Adrenal gland (tissue), 12 donors: ENCODE measurements around the gene DEFB132. TPM values are rescaled to one million over a fixed set of nuclear protein-coding genes. Genes with fewer than 3 reads are reported as not detected.

Source experiments
- DNase-seq, 7 donors: peaks; one replicate each; pipeline ENCODE4 v3.0.0-alpha.2; 2019 to 2020
- H3K27ac ChIP-seq, 5 donors: fragments of 200-600 bp; sonication (generic) in 4 of 5; 1 replicate in 3 of 5; 2 replicates in 2 of 5; pipeline versions ENCODE4 v1.5.1 to v1.8.0; 2016 to 2020; ENCODE audit warnings: mild to moderate bottlenecking in 1 of 5
- H3K27me3 ChIP-seq: fragments of 200-600 bp; 2 replicates; pipeline ENCODE4 v1.8.0; 2021
- H3K36me3 ChIP-seq, 2 donors: fragments of 200-600 bp; replicated peaks in 1 of 2; 1 replicate in 1 of 2; 2 replicates in 1 of 2; pipeline versions ENCODE4 v1.5.1 to v1.8.0; 2018 to 2022
- H3K4me1 ChIP-seq, 2 donors: fragments of 200-600 bp; replicated peaks in 1 of 2; 1 replicate in 1 of 2; 2 replicates in 1 of 2; pipeline versions ENCODE4 v1.5.1 to v1.8.0; 2018 to 2021
- H3K4me3 ChIP-seq, 4 donors: fragments of 200-600 bp; sonication (generic) in 3 of 4; one replicate each; pipeline ENCODE4 v1.5.1; 2016 to 2018
- H3K9me3 ChIP-seq, 3 donors: fragments of 200-600 bp; sonication (generic) in 1 of 3; replicated peaks in 1 of 3; 1 replicate in 2 of 3; 2 replicates in 1 of 3; pipeline versions ENCODE4 v1.5.1 to v1.8.0; 2016 to 2021
- POLR2A ChIP-seq, 2 donors: fragments of 450-650 bp; IDR thresholded peaks; one replicate each; pipeline ENCODE4 v1.6.1; 2017; ENCODE audit warnings: antibody characterized with exemption in 2 of 2, mild to moderate bottlenecking in 2 of 2, moderate library complexity in 1 of 2
- WGBS, 4 donors: extraction: QIAGEN DNeasy Blood & Tissue Kit in 2 of 4; methylation state at CpG; one replicate each; pipeline versions ENCODE4 v1.1.5 to v1.1.7; 2013 to 2017; 5-methylcytosine and 5-hydroxymethylcytosine counted together
- intact Hi-C, 2 donors: fragments of 100-400 bp; cut with DNase I; formaldehyde crosslinking; loops; one replicate each; pipeline versions ENCODE4 v1.14.1 to v1.15.0; 2022 to 2023
- polyA plus RNA-seq, 3 donors: library from polyadenylated mRNA; stranded (reverse); fragments of 200-250 nt in 2 of 3; fragments of 350-450 nt in 1 of 3; fragmentation: Illumina TruSeq in 1 of 3; extraction: RNeasy Lipid Tissue Mini Kit (QIAGEN cat#74804) in 1 of 3; gene quantifications; one replicate each; pipeline ENCODE4 v1.2.3, GENCODE V29; 2013 to 2014
- total RNA-seq, 9 donors: library from RNA; depleted of rRNA in 4 of 9; stranded (reverse); fragments of >200 nt in 4 of 9; fragments of 120-200 nt in 1 of 9; fragmentation: NEBNext Ultra II Directional in 1 of 9; extraction: Animal tissue kit (Norgen Biotek cat#: 25700) in 1 of 9; gene quantifications; one replicate each; pipeline versions ENCODE4 v1.1.0 to v1.2.4, GENCODE V29; 2013 to 2023
- TF ChIP-seq, protein P1 (sequence below), 6 experiments: fragments of 450-650 bp in 4 of 6; fragments of 200-600 bp in 2 of 6; sonication (generic) in 1 of 6; IDR thresholded peaks; 1 replicate in 5 of 6; 2 replicates in 1 of 6; pipeline versions ENCODE4 v1.5.1 to v1.8.0; 2016 to 2021; ENCODE audit warnings: antibody characterized with exemption in 6 of 6, mild to moderate bottlenecking in 2 of 6, moderate library complexity in 1 of 6
- donor health status: healthy with polysubstance abuse.
- donor health status: Bipolar disorder and iron deficiency.
- donor health status: DM: yes; HTN: yes; CAD: no.
- donor health status: DM: no; HTN: no; CAD: no.
- donor health status: DM: no; HTN: no; CAD: no.
- donor health status: DM: yes; HTN: yes; CAD: no.

Gene DEFB132
- total and polyA plus RNA-seq, 12 donors: 0.03 TPM; not detected in 11

DNA sequence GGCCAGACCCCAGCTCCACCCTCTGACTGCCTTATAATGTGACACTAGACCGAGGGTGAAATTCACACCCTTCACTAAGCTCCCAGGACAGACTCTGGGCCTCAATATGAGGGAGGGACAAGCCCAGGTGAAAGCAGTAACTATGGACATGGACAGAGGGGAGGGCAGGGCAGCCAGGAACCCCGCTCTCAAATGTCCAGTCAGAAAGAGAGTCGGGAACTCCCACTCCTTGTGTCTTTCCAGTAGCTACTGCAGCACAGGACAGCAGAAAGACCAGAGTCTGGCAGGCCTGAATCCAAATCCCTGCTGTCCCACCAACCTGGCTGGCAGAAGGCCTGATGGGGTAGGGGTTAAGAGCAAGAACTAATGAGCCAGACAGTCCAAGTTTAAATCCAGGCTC, 26.6 kb downstream of the DEFB132 start:
- no peak for DNase-seq
- no peak overlapping the region for H3K4me3 ChIP-seq
- no peak overlapping the region for H3K27ac ChIP-seq
- H3K4me1 ChIP-seq: peaks cover 0 to under 1% of the 10 kb centered on the region in 2 donors
- intact Hi-C loops: loop anchor here in 1 of 2 donors (10.0 kb wide), 1 partner anchor 51 kb away; no protein-coding TSS in a partner anchor
- H3K27me3 ChIP-seq: no peaks in the 10 kb centered on the region
- no peaks in the 10 kb centered on the region for H3K9me3 ChIP-seq
- TF ChIP-seq, protein P1, sequence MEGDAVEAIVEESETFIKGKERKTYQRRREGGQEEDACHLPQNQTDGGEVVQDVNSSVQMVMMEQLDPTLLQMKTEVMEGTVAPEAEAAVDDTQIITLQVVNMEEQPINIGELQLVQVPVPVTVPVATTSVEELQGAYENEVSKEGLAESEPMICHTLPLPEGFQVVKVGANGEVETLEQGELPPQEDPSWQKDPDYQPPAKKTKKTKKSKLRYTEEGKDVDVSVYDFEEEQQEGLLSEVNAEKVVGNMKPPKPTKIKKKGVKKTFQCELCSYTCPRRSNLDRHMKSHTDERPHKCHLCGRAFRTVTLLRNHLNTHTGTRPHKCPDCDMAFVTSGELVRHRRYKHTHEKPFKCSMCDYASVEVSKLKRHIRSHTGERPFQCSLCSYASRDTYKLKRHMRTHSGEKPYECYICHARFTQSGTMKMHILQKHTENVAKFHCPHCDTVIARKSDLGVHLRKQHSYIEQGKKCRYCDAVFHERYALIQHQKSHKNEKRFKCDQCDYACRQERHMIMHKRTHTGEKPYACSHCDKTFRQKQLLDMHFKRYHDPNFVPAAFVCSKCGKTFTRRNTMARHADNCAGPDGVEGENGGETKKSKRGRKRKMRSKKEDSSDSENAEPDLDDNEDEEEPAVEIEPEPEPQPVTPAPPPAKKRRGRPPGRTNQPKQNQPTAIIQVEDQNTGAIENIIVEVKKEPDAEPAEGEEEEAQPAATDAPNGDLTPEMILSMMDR (IDR thresholded peaks at IDR 0.05): no peak
- no peak for TF ChIP-seq POLR2A (IDR thresholded peaks at IDR 0.05)
- WGBS, 4 donors: 48 to 67% (median 61%) methylated on average over 1 to 3 of the region's 3 CpGs
- H3K36me3 ChIP-seq: no peaks in the 10 kb centered on the region

DNA sequence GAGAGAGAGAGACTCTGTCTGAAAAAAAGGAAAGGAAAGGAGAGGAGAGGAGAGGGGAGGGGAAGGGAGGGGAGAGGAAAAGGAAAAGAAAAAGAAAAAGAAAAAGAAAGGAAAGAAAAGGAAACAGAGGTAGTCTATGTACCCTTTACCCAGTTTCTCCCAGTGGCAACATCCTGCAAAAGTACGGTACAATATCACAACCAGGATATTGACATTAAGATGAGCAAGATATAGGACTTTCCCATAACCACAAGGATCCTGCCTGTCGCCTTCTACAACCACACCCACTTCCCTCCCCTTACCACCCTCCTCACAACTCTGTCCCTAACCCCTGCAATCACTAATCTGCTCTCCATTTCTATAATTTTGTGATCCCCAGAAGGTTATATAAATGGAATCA, 29.0 kb downstream of the DEFB132 start:
- no peaks in the 10 kb centered on the region for H3K36me3 ChIP-seq
- no peaks in the 10 kb centered on the region for H3K9me3 ChIP-seq
- intact Hi-C loops: loop anchor here in 1 of 2 donors (10.0 kb wide), 1 partner anchor 48 kb away; no protein-coding TSS in a partner anchor
- DNase-seq: no peak
- no peaks in the 10 kb centered on the region for H3K27me3 ChIP-seq
- whole genome bisulfite sequencing, 4 donors: 79 to 91% (median 88%) methylated on average over 2 of the region's 2 CpGs
- H3K4me1 ChIP-seq: peaks cover 10 to 15% of the 10 kb centered on the region in 2 donors
- TF ChIP-seq POLR2A (IDR thresholded peaks at IDR 0.05): no peak
- TF ChIP-seq, protein P1 (IDR thresholded peaks at IDR 0.05): no peak
- H3K4me3 ChIP-seq: no peak overlapping the region
- no peak overlapping the region for H3K27ac ChIP-seq

DNA sequence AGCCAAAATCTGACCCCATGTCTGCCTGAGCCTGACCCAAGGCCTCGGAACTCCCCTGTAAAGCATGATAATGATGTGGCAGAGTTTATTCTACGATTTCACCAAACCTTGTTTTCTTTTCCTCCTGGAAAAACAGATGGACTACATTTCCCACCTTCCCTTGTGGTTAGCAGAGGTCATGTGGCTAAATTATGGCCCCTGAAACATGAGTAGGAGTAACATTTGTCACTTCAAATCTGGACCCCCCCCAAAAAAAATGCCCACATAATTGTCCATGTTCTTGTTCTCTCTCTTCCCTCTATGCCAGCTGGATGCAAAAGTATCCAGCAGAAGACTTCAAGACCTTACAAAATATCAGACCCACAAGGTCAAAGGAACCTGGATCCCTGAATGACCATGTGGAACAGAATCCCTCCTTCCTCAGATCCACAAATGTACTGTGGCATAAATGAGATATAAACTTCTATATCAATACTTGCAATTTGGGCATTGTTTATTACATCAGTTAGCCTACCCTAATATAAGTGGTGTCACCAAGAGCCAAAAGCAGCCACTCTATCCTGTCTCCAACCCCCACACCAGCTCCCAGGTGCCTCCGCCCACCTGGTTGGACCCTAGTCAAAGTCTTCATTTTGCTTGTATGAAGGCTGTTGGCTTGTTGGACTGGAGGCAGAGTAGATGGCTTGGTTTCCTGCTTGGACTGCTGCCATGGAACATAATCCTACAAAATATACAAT, 31.6 kb downstream of the DEFB132 start:
- 78 to 98% (median 82%) methylated on average over 3 of the region's 3 CpGs for WGBS, 4 donors
- H3K36me3 ChIP-seq: no peaks in the 10 kb centered on the region
- no peak for TF ChIP-seq POLR2A (IDR thresholded peaks at IDR 0.05)
- TF ChIP-seq, protein P1 (IDR thresholded peaks at IDR 0.05): no peak
- H3K4me3 ChIP-seq: peak overlapping the region in 2 of 4 donors; percentile 50 to 72
- no peak overlapping the region for H3K27ac ChIP-seq
- no peaks in the 10 kb centered on the region for H3K9me3 ChIP-seq
- intact Hi-C loops: loop anchor here in 1 of 2 donors (10.0 kb wide), 1 partner anchor 46 kb away; no protein-coding TSS in a partner anchor
- H3K4me1 ChIP-seq: peaks cover 10 to 15% of the 10 kb centered on the region in 2 donors
- DNase-seq: no peak
- H3K27me3 ChIP-seq: no peaks in the 10 kb centered on the region

DNA sequence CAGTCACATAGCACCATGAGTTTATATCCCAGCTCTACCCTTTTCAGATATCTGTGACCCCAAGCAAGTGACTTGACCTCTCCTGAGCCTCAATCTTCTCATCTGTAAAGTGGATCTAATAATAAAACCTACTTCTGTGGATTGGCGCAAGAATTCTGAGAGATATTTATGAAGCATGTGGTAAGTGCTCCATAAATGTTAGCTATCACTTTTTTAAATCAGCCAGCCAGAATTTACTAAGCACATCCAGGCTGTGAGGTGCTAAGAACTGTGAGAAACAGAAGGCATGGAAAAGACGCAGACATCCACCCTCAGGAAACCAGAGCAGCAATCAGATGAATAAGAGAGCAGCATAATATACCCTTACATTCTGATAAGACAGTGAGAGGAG, 32.2 kb downstream of the DEFB132 start:
- H3K27me3 ChIP-seq: no peaks in the 10 kb centered on the region

More for the DNA sequence above, 32.2 kb downstream of the DEFB132 start:
- Histone ChIP-seq H3K27ac (peak overlapping the region in 4 of 5 donors; percentile 56 to 84 (median 74)), H3K9me3 (no peaks in the 10 kb centered on the region), H3K4me1 (peaks cover 10 to 15% of the 10 kb centered on the region in 2 donors), H3K36me3 (no peaks in the 10 kb centered on the region), H3K4me3 (peak overlapping the region in 3 of 4 donors; percentile 50 to 72 (median 54))
- TF ChIP-seq POLR2A (IDR thresholded peaks at IDR 0.05): no peak
- no peak for DNase-seq
- 42 to 53% (median 46%) methylated on average over 2 of the region's 2 CpGs for WGBS, 4 donors
- intact Hi-C loops: loop anchor here in 1 of 2 donors (10.0 kb wide), 1 partner anchor 45 kb away; no protein-coding TSS in a partner anchor
